ENCODE measurements around the gene COL4A1.

- TF ChIP-seq EZH2 (IDR thresholded peaks at IDR 0.05; ENCODE audit: insufficient read depth, poor library complexity, severe bottlenecking) (no peak), EZH2phosphoT487 (IDR thresholded peaks at IDR 0.05; ENCODE audit: insufficient read depth, low read depth) (no peak)
These were observed 100.8 kb downstream of the COL4A1 start for GRCh38 chr13:110206185-110206584.

Measured in GM23248 (cell line).